Hepatocyte (in vitro differentiated cells): ENCODE results near the gene SLC35A4. TPM values are rescaled to one million over a fixed set of nuclear protein-coding genes. Genes with fewer than 3 reads are reported as not detected.

ENCODE experiments used
- DNase-seq: peaks from one replicate; pipeline ENCODE4 v3.0.0-alpha.2; 2016; ENCODE audit warnings: low spot score
- H2AFZ ChIP-seq: fragments of 200-600 bp; sonication (generic); 2 replicates; pipeline ENCODE4 v1.6.0; 2016; ENCODE audit warnings: antibody characterized with exemption, mild to moderate bottlenecking
- H3K27ac ChIP-seq: fragments of 200-600 bp; sonication (generic); 2 replicates; pipeline ENCODE4 v1.5.1; 2016; ENCODE audit warnings: mild to moderate bottlenecking
- H3K27me3 ChIP-seq: fragments of 200-600 bp; sonication (generic); 2 replicates; pipeline ENCODE4 v1.6.1; 2016
- H3K36me3 ChIP-seq: fragments of 200-600 bp; sonication (generic); replicated peaks from 2 replicates; pipeline ENCODE4 v1.5.1; 2016; ENCODE audit warnings: low read depth; ENCODE audit not compliant: insufficient read depth
- H3K4me1 ChIP-seq: fragments of 200-600 bp; sonication (generic); 2 replicates; pipeline ENCODE4 v1.5.1; 2016; ENCODE audit warnings: mild to moderate bottlenecking, moderate library complexity; ENCODE audit not compliant: insufficient read depth
- H3K4me2 ChIP-seq: fragments of 200-600 bp; sonication (generic); 2 replicates; pipeline ENCODE4 v1.6.0; 2016
- H3K4me3 ChIP-seq: fragments of 200-600 bp; sonication (generic); 2 replicates; pipeline ENCODE4 v1.5.1; 2016; ENCODE audit warnings: mild to moderate bottlenecking
- H3K79me2 ChIP-seq: fragments of 200-600 bp; sonication (generic); 2 replicates; pipeline ENCODE4 v1.6.0; 2017; ENCODE audit warnings: mild to moderate bottlenecking
- H3K9me2 ChIP-seq: fragments of 200-600 bp; sonication (generic); replicated peaks from 2 replicates; pipeline ENCODE4 v1.6.0; 2017; ENCODE audit warnings: mild to moderate bottlenecking; ENCODE audit not compliant: insufficient read depth
- H3K9me3 ChIP-seq: fragments of 200-600 bp; sonication (generic); 2 replicates; pipeline ENCODE4 v1.5.1; 2016; ENCODE audit warnings: low read depth, mild to moderate bottlenecking
- H4K20me1 ChIP-seq: fragments of 200-600 bp; sonication (generic); 2 replicates; pipeline ENCODE4 v1.6.0; 2016; ENCODE audit warnings: mild to moderate bottlenecking; ENCODE audit not compliant: insufficient read depth, poor library complexity, severe bottlenecking
- EZH2 ChIP-seq: fragments of 200-600 bp; sonication (generic); IDR thresholded peaks from 2 replicates; pipeline ENCODE4 v1.6.1; 2016; ENCODE audit warnings: antibody characterized with exemption, mild to moderate bottlenecking, borderline replicate concordance
- EZH2phosphoT487 ChIP-seq: fragments of 200-600 bp; sonication (generic); IDR thresholded peaks from one replicate; pipeline ENCODE4 v1.6.1; 2018; ENCODE audit warnings: antibody characterized with exemption, mild to moderate bottlenecking, low read depth, moderate library complexity; ENCODE audit not compliant: unreplicated experiment, severe bottlenecking
- WGBS: methylation state at CpG from one replicate; pipeline ENCODE4 v1.1.6; 2016; ENCODE audit warnings: low lambda C conversion rate; ENCODE audit errors: missing lambda C conversion rate; 5-methylcytosine and 5-hydroxymethylcytosine counted together
- polyA plus RNA-seq: library from polyadenylated mRNA; unstranded; fragments of >200 nt; fragmentation: Nextera tagmentation; extraction: Ambion mirVana; gene quantifications from 2 replicates; pipeline ENCODE4 v1.2.1, GENCODE V29; 2016
- total RNA-seq: library from RNA; depleted of rRNA; stranded (reverse); fragments of >200 nt; gene quantifications from 2 replicates; pipeline ENCODE4 v1.2.3, GENCODE V29; 2014
- TF ChIP-seq, protein P1 (sequence below): fragments of 200-600 bp; sonication (generic); IDR thresholded peaks from 2 replicates; pipeline ENCODE4 v1.5.1; 2016; ENCODE audit warnings: antibody characterized with exemption, mild to moderate bottlenecking; ENCODE audit not compliant: poor library complexity

SLC35A4 gene
- total and polyA plus RNA-seq, 2 experiments from 2014 or later = 34.1 to 81.0 TPM

DNA sequence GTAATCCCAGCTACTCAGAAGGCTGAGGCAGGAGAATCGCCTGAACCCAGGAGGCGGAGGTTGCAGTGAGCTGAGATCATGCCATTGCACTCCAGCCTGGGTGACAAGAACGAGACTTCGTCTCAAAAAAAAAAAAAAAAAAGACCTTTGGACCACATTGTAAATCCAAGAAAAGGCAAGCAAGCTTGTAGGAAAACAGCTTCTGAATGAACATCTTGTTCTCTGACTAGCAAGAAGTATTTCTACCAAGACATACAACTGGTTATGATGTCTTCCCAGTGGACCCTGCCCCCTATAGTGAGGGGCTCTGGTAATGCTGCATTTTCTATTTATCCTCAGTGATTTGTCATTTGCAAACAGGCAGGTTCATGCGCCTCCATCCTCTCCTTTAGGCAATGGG, 21.7 kb upstream of the SLC35A4 start:
- H3K36me3 ChIP-seq = no peaks in the 10 kb centered on the region
- WGBS = 76% methylated on average over 5 of the region's 5 CpGs

DNA sequence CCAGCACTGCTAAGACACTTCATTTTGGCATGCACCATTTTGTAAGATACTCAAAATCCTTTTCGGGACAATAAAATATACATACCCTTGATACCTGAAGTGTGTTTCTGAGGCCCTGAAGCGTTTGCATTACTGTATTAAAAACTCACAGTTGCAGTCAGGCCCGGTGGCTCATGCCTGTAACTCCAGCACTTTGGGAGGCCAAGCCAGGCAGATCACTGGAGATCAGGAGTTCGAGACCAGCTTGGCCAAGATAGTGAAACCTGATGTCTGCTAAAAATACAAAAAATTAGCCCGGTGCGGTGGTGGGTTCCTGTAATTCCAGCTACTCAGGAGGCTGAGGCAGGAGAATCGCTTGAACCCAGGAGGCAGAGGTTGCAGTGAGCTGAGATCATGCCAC, 19.6 kb upstream of the SLC35A4 start:
- 96% methylated on average over 7 of the region's 7 CpGs for WGBS
- no peak overlapping the region for H3K27ac ChIP-seq
- no peaks in the 10 kb centered on the region for H3K27me3 ChIP-seq
- no peaks in the 10 kb centered on the region for H3K9me2 ChIP-seq
- H3K4me2 ChIP-seq = no peak overlapping the region
- peaks cover 23% of the 10 kb centered on the region for H3K4me1 ChIP-seq
- no peak overlapping the region for H2AFZ ChIP-seq
- H3K36me3 ChIP-seq = no peaks in the 10 kb centered on the region
- no peaks in the 10 kb centered on the region for H4K20me1 ChIP-seq
- H3K4me3 ChIP-seq = no peak overlapping the region
- no peak for DNase-seq
- H3K9me3 ChIP-seq = no peaks in the 10 kb centered on the region
- no peaks in the 10 kb centered on the region for H3K79me2 ChIP-seq
- TF ChIP-seq, protein P1, sequence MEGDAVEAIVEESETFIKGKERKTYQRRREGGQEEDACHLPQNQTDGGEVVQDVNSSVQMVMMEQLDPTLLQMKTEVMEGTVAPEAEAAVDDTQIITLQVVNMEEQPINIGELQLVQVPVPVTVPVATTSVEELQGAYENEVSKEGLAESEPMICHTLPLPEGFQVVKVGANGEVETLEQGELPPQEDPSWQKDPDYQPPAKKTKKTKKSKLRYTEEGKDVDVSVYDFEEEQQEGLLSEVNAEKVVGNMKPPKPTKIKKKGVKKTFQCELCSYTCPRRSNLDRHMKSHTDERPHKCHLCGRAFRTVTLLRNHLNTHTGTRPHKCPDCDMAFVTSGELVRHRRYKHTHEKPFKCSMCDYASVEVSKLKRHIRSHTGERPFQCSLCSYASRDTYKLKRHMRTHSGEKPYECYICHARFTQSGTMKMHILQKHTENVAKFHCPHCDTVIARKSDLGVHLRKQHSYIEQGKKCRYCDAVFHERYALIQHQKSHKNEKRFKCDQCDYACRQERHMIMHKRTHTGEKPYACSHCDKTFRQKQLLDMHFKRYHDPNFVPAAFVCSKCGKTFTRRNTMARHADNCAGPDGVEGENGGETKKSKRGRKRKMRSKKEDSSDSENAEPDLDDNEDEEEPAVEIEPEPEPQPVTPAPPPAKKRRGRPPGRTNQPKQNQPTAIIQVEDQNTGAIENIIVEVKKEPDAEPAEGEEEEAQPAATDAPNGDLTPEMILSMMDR = no peak
- no peak for TF ChIP-seq EZH2phosphoT487
- no peak for TF ChIP-seq EZH2

More for the DNA sequence above, 21.7 kb upstream of the SLC35A4 start:
- no peaks in the 10 kb centered on the region for H3K27me3 ChIP-seq
- H3K9me2 ChIP-seq = no peaks in the 10 kb centered on the region
- peak overlapping the region; percentile 77 for H3K27ac ChIP-seq
- no peak overlapping the region for H3K4me3 ChIP-seq
- DNase-seq = no peak
- no peaks in the 10 kb centered on the region for H4K20me1 ChIP-seq
- H2AFZ ChIP-seq = no peak overlapping the region
- no peak overlapping the region for H3K4me2 ChIP-seq
- H3K9me3 ChIP-seq = no peaks in the 10 kb centered on the region
- peaks cover 11% of the 10 kb centered on the region for H3K4me1 ChIP-seq
- no peak for TF ChIP-seq EZH2phosphoT487
- TF ChIP-seq, protein P1 = no peak
- no peak for TF ChIP-seq EZH2
- H3K79me2 ChIP-seq = no peaks in the 10 kb centered on the region

DNA sequence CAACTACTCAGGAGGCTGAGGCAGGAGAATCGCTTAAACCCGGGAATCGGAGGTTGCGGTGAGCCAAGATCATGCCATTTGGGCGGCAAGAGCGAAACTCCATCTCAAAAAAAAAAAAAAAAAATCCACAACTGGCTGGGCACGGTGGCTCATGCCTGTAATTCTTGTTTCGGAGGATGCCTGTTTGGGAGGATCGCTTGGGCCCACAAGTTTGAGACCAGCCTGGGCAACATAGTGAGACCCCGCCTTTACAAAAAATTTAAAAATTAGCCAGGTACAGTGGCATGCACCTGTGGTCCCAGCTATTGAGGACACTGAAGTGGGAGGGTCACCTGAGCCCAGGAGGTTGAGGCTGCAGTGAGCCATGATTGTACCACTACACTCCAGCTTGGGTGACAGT, 19.0 kb upstream of the SLC35A4 start:
- H3K9me3 ChIP-seq = no peaks in the 10 kb centered on the region
- DNase-seq = no peak
- H3K36me3 ChIP-seq = no peaks in the 10 kb centered on the region
- WGBS = 96% methylated on average over 10 of the region's 10 CpGs
- H3K9me2 ChIP-seq = no peaks in the 10 kb centered on the region
- H3K4me3 ChIP-seq = no peak overlapping the region
- TF ChIP-seq, protein P1 = no peak
- TF ChIP-seq EZH2phosphoT487 (no peak), EZH2 (no peak)
- H2AFZ ChIP-seq = no peak overlapping the region
- no peaks in the 10 kb centered on the region for H4K20me1 ChIP-seq
- no peak overlapping the region for H3K4me2 ChIP-seq
- no peaks in the 10 kb centered on the region for H3K79me2 ChIP-seq
- H3K27ac ChIP-seq = no peak overlapping the region
- no peaks in the 10 kb centered on the region for H3K27me3 ChIP-seq
- H3K4me1 ChIP-seq = peaks cover 23% of the 10 kb centered on the region
